Caki2 (cell line): Measurements from ENCODE around the gene NLGN2. TPM values are rescaled to one million over a fixed set of nuclear protein-coding genes. Genes with fewer than 3 reads are reported as not detected.

Experiments used
- DNase-seq: peaks from one replicate; pipeline ENCODE4 v3.0.0-alpha.2; 2015; ENCODE audit warnings: low read depth
- in situ Hi-C: cut with HindIII; loops from 2 replicates; pipeline ENCODE4 v1.10.0; 2016; ENCODE audit warnings: low sequenced_read_pairs, low pct_unique_long_range_greater_than_20kb, mixed read lengths
- total RNA-seq: library from RNA; depleted of rRNA; stranded (reverse); fragments of >200 nt; shearing (Covaris generic); gene quantifications from 2 replicates; pipeline ENCODE4 v1.2.3, GENCODE V29; 2014; ENCODE audit warnings: low replicate concordance

NLGN2 gene
- total RNA-seq, 1 experiment from 2014 or later, result 1.1 TPM

- DNase-seq, result peak; percentile 55
Measured at GRCh38 chr17:7444682-7445618, 37.3 kb downstream of the NLGN2 start, which contains the start of gene CHRNB1. Gene CHRNB1 (plus strand): TSS chr17:7445061. CDS start chr17:7445128, 67 bp downstream.

GRCh38 chr17:7445619-7445968 lies 37.9 kb downstream of the NLGN2 start:
- DNase-seq, result peak; percentile 58
- in situ Hi-C loops, result no loop called here

More at GRCh38 chr17:7444682-7445618, 37.3 kb downstream of the NLGN2 start, which contains the start of gene CHRNB1:
- in situ Hi-C loops, result no loop called here

DNA sequence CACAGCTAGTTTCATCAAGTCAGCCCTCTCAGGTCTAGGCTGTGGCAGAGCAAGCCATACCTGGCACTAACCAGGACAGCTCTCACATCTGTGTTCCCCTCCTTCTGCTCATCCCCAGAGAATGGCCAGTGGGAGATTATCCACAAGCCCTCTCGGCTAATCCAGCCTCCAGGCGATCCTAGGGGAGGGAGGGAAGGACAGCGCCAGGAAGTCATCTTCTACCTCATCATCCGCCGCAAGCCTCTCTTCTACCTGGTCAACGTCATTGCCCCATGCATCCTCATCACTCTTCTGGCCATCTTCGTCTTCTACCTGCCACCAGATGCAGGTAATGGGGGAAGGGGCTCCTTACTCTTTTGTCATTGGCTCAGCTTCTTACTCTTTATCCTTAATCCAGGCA lies 40.8 kb downstream of the NLGN2 start:
- in situ Hi-C loops, result no loop called here
- no peak for DNase-seq

- in situ Hi-C loops, result no loop called here
- DNase-seq, result no peak
Measured at GRCh38 chr17:7459961-7460545, 52.4 kb downstream of the NLGN2 start.

GRCh38 chr17:7460850-7461660 lies 53.4 kb downstream of the NLGN2 start:
- in situ Hi-C loops, result no loop called here
- no peak for DNase-seq

DNA sequence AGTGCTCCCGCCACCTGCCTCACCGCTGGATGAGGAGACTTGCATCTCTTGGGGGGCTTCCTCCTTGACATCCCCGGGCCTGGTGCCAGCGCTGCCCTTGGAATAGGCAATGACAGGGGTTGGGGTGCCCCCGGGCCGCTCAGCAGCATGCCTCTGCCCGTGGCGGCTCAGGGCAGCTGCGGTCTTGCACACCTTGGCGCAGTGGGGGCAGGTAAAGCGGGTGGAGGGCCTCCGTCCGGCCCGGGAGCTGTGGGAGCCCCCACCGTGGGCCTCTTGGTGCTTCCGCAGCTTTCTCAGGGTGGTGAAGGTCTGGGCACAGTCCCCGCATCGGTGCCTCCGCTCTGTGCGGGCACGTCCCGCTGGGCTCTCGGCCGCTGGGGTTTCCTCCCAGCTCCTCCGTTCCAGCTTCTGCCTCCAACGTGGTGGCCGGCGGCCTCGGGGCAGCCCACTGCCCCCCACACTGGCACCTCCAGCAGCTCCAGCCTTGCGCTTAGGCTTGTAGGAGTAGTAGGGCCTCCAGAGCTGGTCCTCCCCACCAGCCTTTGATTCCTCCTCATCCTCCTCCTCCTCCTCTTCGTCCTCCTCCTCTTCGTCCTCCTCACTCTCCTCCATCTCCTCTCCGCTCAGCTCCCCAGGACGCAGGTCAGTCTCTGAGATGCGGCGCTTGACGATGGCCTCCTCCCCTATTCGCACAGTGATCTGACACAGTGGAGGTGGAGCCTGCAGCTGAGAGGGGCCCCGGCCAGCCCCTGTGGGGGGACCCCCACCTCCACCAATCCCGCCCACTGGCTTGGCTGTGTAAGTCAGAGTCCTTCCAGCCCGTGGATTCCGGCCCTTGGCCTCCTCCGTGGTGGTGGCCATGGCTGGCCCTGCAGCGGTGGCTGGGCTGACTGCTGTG lies 55.1 kb downstream of the NLGN2 start:
- in situ Hi-C loops, result no loop called here
- DNase-seq, result no peak

- no peak for DNase-seq
- in situ Hi-C loops, result no loop called here
Measured at GRCh38 chr17:7463372-7463846, 55.8 kb downstream of the NLGN2 start.

DNA sequence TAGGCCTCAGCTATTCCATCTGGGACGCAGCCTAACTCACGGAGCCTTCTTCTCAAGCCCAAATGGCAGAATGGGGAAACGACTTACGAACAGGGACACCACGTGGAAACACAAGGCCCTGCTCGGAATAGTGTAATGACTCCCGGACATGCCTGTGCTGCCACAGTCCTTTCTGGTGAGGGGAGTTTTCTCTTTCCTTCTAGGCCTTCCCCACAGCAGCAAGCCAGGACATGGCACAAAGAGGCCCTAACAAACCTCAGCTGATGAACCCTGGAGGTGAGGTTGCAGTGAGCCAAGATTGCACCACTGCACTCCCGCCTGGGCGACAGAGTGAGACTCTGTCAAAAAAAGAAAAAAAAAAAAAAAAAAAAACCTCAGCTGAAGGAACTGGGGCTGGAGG lies 56.4 kb downstream of the NLGN2 start:
- in situ Hi-C loops, result no loop called here
- DNase-seq, result no peak

GRCh38 chr17:7465597-7466275 lies 58.1 kb downstream of the NLGN2 start:
- in situ Hi-C loops, result no loop called here
- no peak for DNase-seq

- DNase-seq, result no peak
- in situ Hi-C loops, result no loop called here
Measured at GRCh38 chr17:7466318-7466638, 58.6 kb downstream of the NLGN2 start.

DNA sequence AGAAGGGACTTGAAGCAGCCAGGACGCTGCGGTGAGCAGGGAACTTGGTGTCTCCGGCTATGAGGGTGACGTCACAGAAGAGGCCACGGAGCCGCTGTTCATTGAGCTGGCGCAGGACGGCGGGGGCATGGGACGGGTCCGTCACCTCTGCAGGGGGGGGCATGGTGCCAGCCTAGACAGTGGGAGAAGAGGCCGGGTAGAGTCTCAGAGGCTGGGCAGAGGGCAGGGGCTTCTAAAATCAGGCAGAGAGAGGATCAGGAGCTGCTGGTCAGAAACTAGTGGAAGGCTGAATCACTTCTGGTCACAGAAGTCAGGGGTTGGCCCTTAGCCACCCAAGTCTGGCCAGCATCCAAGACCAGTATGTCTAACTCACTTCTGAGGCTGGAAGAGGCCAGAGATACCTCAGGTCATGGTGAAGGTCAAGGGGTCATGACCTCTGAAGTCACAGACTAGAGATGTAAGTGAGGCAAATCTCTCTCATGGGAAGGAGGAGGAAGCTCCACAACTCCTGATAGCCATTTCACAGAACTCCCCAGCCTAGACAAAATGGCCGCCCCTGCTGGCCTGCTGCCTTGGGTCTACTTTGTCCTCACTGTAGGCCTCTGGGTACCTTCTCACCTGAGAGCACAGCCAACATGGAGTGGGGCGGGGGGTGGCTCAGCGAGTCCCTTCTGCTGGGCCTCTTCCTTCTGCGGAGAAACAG lies 59.1 kb downstream of the NLGN2 start:
- in situ Hi-C loops, result no loop called here
- no peak for DNase-seq

DNA sequence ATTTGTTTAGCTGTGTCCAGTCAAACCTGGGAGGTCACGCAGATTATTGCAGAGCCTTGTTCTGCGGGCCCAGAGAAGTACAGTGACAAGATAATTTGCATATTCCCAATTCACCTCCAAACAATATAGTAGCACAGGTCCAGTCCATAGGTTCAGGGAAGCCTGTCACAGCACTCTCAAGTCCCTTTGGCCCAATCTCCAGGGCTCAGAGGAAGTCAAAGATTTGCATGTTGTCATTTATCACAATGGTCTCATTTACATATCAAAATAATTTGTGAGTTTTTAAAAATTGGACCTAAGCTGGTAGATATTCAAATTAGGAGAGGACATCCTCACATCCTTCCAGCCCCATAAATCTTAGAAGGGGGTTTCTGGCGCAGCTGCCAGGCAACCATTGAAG lies 59.9 kb downstream of the NLGN2 start:
- in situ Hi-C loops, result no loop called here
- DNase-seq, result no peak

DNA sequence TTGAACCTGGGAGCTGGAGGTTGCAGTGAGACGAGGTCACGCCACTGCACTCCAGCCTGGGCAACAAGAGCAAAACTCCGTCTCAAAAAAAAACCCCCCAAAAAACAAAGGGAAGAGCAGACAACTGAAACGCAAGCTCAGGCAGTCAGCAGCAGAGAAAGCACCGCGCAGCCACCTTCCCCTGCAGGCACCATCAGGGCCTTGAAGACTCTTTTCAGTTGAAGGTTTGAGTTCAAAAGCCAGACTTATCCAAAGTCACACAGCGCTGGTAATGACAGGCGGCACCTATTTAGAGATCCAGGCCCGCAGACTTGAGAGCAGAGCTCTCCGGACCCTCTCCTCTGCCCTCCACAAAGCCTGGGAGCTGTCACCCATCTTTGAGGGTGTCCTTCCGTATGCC lies 60.6 kb downstream of the NLGN2 start:
- in situ Hi-C loops, result no loop called here
- DNase-seq, result no peak

DNA sequence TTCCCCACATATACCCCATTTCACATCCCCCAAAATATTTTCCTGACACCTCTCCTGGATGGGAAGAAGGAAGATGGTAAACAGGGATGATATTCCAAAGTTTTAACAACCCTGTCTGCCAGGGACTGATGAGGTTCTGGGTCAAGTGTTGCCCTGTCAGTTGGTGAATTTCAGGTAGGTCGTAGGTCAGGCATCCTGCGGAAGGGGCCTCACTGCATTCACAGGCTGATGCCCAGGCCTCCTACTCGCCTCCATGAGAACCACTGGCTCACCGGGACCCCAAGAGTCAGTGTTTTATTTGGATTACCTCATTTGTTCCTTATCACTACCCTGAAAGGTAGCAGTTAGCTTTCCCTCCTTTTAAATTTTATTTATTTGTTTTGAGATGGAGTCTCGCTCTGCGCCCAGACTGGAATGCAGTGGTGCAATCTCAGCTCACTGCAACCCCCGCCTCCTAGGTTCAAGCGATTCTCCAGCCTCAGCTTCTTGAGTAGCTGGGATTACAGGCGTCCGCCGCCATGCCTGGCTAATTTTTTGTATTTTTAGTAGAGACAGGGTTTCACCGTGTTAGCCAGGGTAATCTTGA lies 61.3 kb downstream of the NLGN2 start:
- no peak for DNase-seq
- in situ Hi-C loops, result no loop called here
